Rectal smooth muscle tissue (tissue), 1 donor: ENCODE measurements around the gene FAM78A.
"Not testable (repeated sequence)": the region's sequence is repeated elsewhere in the genome, so short reads cannot be mapped to it uniquely, and the experiment has no call there.

Experiments used
- H3K27ac ChIP-seq: one replicate; pipeline ENCODE4 v1.7.0; 2013; ENCODE audit warnings: low read depth, low read length, inconsistent platforms
- H3K27me3 ChIP-seq: one replicate; pipeline ENCODE4 v1.7.0; 2013; ENCODE audit warnings: low read length; ENCODE audit not compliant: control insufficient read depth, insufficient read depth
- H3K36me3 ChIP-seq: one replicate; pipeline ENCODE4 v1.7.0; 2013; ENCODE audit warnings: low read length; ENCODE audit not compliant: control insufficient read depth, insufficient read depth
- H3K4me1 ChIP-seq: one replicate; pipeline ENCODE4 v1.7.0; 2013; ENCODE audit warnings: low read length; ENCODE audit not compliant: control insufficient read depth, insufficient read depth
- H3K4me3 ChIP-seq: one replicate; pipeline ENCODE4 v1.7.0; 2013; ENCODE audit warnings: low read length
- H3K9ac ChIP-seq: one replicate; pipeline ENCODE4 v1.7.0; 2013; ENCODE audit warnings: low read length

FAM78A gene

DNA sequence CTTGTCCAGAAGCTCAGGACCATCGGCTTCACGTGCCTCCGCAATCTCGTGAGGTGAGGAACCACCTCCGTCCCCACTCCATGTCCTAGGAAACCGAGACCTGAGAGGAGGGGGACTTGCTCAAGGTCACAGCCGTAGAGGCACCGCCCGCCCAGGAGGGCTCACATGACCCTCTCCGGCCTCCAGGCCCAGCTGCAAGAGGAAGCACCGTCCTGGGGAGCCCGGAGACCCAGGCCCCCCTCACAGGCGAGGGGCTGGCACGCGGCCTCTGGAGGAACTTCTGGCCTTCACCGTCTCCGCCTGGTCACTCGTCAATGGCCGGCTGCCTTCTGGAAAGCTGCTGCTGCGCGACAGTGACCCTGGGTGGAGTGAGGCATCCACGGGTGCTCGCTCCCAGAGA lies 24.2 kb downstream of the FAM78A start:
- H3K27ac ChIP-seq: no peak overlapping the region
- no peak overlapping the region for H3K9ac ChIP-seq
- H3K27me3 ChIP-seq: no peaks in the 10 kb centered on the region
- H3K36me3 ChIP-seq: no peaks in the 10 kb centered on the region
- H3K4me1 ChIP-seq: no peaks in the 10 kb centered on the region
- H3K4me3 ChIP-seq: peak overlapping the region; percentile 19

GRCh38 chr9:131246618-131247017 lies 29.7 kb downstream of the FAM78A start:
- Histone ChIP-seq H3K4me3 (no peak overlapping the region), H3K27ac (no peak overlapping the region), H3K27me3 (no peaks in the 10 kb centered on the region), H3K36me3 (no peaks in the 10 kb centered on the region), H3K9ac (no peak overlapping the region), H3K4me1 (no peaks in the 10 kb centered on the region)

DNA sequence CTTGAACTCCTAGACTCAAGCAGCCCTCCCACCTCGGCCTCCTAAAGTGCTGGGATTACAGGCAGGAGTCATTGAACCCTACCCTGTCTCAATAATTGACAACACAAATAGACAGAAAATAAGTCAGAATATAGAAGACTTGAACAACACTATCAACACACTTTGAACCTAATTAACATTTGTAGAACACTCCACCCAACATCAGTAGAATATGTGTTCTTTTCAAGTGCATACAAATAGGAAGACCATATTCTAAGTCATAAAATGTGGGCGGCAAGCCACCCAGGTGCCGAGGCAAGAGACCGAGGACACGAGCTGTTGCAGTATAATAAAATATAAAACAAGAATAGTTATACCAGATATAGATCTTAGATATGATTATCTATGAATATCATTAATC lies 32.0 kb downstream of the FAM78A start:
- H3K27me3 ChIP-seq, H3K4me1 ChIP-seq, H3K9ac ChIP-seq, H3K4me3 ChIP-seq, H3K27ac ChIP-seq, H3K36me3 ChIP-seq: not testable (repeated sequence)

- Histone ChIP-seq H3K4me3 (no peak overlapping the region), H3K9ac (no peak overlapping the region), H3K4me1 (peaks cover 7% of the 10 kb centered on the region), H3K36me3 (no peaks in the 10 kb centered on the region), H3K27ac (no peak overlapping the region), H3K27me3 (no peaks in the 10 kb centered on the region)
Measured at GRCh38 chr9:131240047-131240921, 36.0 kb downstream of the FAM78A start.

GRCh38 chr9:131239161-131239975 lies 36.9 kb downstream of the FAM78A start:
- Histone ChIP-seq H3K27me3 (no peaks in the 10 kb centered on the region), H3K36me3 (peaks cover under 1% of the 10 kb centered on the region), H3K27ac (no peak overlapping the region), H3K4me1 (peaks cover 7% of the 10 kb centered on the region), H3K9ac (no peak overlapping the region), H3K4me3 (no peak overlapping the region)

GRCh38 chr9:131238402-131239021 lies 37.8 kb downstream of the FAM78A start:
- peak overlapping the region; percentile 22 for H3K9ac ChIP-seq
- H3K36me3 ChIP-seq: peaks cover 8% of the 10 kb centered on the region
- no peaks in the 10 kb centered on the region for H3K27me3 ChIP-seq
- H3K27ac ChIP-seq: no peak overlapping the region
- H3K4me1 ChIP-seq: peaks cover 7% of the 10 kb centered on the region
- H3K4me3 ChIP-seq: peak overlapping the region; percentile 30

- Histone ChIP-seq H3K4me1 (peaks cover 7% of the 10 kb centered on the region), H3K27me3 (no peaks in the 10 kb centered on the region), H3K27ac (no peak overlapping the region), H3K36me3 (peaks cover 11% of the 10 kb centered on the region), H3K4me3 (peak overlapping the region; percentile 30), H3K9ac (peak overlapping the region; percentile 22)
Measured at GRCh38 chr9:131237931-131238401, 38.3 kb downstream of the FAM78A start.

- Histone ChIP-seq H3K27ac (no peak overlapping the region), H3K27me3 (no peaks in the 10 kb centered on the region), H3K9ac (no peak overlapping the region), H3K4me1 (peaks cover 7% of the 10 kb centered on the region), H3K36me3 (peaks cover 12% of the 10 kb centered on the region), H3K4me3 (no peak overlapping the region)
Measured at GRCh38 chr9:131237291-131237690, 39.0 kb downstream of the FAM78A start.

GRCh38 chr9:131236761-131237160 lies 39.5 kb downstream of the FAM78A start:
- H3K9ac ChIP-seq: no peak overlapping the region
- no peak overlapping the region for H3K4me3 ChIP-seq
- peaks cover 7% of the 10 kb centered on the region for H3K4me1 ChIP-seq
- H3K27ac ChIP-seq: no peak overlapping the region
- no peaks in the 10 kb centered on the region for H3K27me3 ChIP-seq
- peaks cover 16% of the 10 kb centered on the region for H3K36me3 ChIP-seq

DNA sequence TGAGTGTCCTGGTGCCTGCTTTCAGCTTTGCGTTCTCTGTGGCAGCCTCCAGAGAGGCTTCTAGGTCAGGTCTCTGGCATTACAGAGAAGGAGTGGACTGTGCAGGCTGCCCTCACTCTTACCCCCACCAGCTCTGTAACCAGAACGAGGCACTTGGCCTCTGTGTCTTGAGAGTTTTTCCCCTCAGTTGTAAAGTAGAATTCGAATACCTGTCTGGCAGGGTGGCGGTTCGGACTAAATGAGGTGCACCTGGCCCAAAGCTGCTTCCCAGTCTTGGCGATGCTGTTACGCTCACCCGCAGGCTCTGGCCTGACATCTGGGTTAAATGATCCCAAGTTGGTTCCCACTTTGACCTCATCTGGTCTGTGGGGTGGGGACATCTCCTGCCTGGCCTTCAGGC lies 40.1 kb downstream of the FAM78A start:
- peaks cover 7% of the 10 kb centered on the region for H3K4me1 ChIP-seq
- no peak overlapping the region for H3K27ac ChIP-seq
- H3K27me3 ChIP-seq: no peaks in the 10 kb centered on the region
- H3K9ac ChIP-seq: no peak overlapping the region
- H3K4me3 ChIP-seq: no peak overlapping the region
- peaks cover 16% of the 10 kb centered on the region for H3K36me3 ChIP-seq

DNA sequence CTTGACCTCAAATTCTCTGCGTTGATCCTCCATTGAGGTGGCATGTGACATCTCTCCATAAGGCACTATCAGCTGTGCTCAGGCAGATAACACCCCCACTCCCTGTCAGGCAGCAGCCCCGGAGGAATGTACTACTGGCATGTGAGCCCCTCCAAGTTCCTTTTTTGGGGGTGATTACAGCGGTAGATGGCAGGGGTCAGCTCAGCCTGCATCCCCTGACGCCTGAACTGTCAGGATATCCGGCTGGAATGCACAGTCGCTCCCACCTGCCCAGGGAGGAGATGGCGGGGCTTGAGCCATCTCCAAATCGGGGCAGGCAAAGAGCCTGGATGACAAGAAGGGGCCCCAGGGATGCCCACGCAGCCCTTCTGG lies 40.8 kb downstream of the FAM78A start:
- Histone ChIP-seq H3K9ac (no peak overlapping the region), H3K4me3 (no peak overlapping the region), H3K4me1 (peaks cover 7% of the 10 kb centered on the region), H3K27ac (no peak overlapping the region), H3K36me3 (peaks cover 19% of the 10 kb centered on the region), H3K27me3 (no peaks in the 10 kb centered on the region)

- peaks cover 22% of the 10 kb centered on the region for H3K36me3 ChIP-seq
Measured at GRCh38 chr9:131234799-131235479, 41.4 kb downstream of the FAM78A start.

More at GRCh38 chr9:131234799-131235479, 41.4 kb downstream of the FAM78A start:
- peaks cover 7% of the 10 kb centered on the region for H3K4me1 ChIP-seq
- H3K27ac ChIP-seq: no peak overlapping the region
- H3K9ac ChIP-seq: no peak overlapping the region
- no peak overlapping the region for H3K4me3 ChIP-seq
- H3K27me3 ChIP-seq: no peaks in the 10 kb centered on the region
